Activated T-helper 1 cell treated with anti-CD3 and anti-CD28 coated beads, Interleukin-2, amount 50 U/mL, for 16 hours (primary cell): ENCODE data around the gene CARD11.
"Not testable (repeated sequence)": the region's sequence is repeated elsewhere in the genome, so short reads cannot be mapped to it uniquely, and the experiment has no call there.

Experiments used
- DNase-seq, 2 donors: peaks; one replicate each; pipeline ENCODE4 v3.0.0-alpha.2; 2020; ENCODE audit warnings: low read depth in 1 of 2, low spot score in 1 of 2

Gene CARD11

GRCh38 chr7:3021825-3022224 lies 21.8 kb downstream of the CARD11 start:
- no peak for DNase-seq

DNA sequence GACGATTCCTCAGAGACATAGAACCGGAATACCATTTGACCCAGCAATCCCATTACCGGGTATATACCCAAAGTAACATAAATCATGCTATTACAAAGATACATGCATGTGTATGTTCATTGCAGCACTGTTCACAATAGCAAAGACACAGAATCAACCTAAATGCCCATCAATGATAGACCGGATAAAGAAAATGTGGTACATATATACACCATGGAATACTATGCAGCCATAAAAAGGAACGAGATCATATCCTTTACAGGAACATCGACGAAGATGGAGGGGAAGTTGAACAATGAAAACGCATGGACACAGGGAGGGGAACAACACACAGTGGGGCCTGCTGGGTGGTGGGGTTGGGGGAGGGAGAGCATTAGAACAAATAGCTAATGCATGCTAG lies 22.4 kb downstream of the CARD11 start:
- not testable (repeated sequence) for DNase-seq

GRCh38 chr7:3020416-3020815 lies 23.3 kb downstream of the CARD11 start:
- no peak for DNase-seq

GRCh38 chr7:3019801-3020200 lies 23.9 kb downstream of the CARD11 start:
- no peak for DNase-seq

DNA sequence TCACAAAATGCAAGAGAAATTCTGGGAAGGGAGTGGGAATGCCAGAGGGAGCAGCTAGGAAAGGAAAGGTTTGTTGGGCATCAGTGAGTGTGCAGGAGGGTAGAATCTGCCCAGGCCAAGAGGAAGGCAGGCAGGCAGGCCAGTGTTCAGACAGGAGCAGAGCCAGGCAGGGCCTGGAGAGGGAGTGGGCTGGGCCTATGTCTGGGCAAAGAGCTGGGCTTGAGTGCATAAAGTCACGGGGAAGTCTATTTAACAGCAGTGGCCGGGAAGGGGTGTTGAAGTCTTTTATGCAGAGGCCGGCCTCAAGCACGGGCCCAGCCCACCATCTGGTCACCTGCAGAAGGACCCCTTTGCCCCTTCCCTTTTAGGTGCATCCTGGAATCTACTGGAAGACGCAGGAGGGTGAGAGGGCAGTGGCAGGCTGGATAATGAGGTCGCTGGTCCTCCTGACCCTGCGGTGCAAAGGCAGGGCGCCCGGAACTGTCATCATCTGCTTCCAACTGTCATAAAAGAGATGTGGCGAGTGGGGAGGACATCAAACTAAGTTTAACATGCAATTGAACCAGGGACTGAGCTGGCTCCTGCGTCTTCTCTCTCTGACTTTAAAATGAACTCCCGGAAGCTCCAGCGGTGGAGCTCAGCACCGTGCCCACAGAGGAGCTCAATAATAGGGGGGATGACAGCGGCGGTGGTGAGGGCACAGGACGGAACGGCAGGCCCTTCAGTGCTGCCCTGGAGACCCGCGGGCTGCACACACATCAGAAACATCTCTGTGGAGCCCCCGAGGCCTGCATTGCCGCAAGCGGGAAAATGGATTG lies 29.5 kb downstream of the CARD11 start:
- no peak for DNase-seq

DNA sequence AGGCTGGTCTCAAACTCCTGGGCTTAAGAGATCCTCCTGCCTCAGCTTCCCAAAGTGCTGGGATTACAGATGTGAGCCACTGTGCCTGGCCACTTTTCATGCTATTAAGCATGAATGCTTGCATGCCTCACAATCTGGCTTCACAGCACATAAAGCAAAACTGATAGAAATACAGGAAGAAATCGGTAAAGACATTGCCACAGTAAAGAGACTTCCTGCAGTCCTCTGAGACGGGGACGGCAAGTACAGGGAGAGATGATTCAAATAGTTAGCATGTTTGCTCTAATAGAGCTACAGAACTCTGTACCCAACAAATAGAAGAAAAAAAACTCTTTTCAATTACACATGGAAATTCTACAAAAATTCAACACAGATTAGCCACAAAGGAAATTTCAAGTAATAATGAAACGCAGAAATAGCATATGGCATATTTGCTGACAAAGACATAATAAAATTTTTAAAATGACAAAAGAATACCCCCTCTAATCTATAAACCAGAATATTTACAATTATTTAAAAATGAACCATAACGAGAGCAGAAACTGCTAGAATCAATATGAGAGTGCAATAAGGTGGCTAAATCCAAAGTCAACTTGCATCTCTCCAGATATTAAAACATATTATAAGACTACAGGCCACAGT lies 32.3 kb downstream of the CARD11 start:
- DNase-seq, result no peak

GRCh38 chr7:3010161-3010560 lies 33.5 kb downstream of the CARD11 start:
- no peak for DNase-seq

- DNase-seq, result no peak
Observed at GRCh38 chr7:3009086-3009485, 34.6 kb downstream of the CARD11 start.

DNA sequence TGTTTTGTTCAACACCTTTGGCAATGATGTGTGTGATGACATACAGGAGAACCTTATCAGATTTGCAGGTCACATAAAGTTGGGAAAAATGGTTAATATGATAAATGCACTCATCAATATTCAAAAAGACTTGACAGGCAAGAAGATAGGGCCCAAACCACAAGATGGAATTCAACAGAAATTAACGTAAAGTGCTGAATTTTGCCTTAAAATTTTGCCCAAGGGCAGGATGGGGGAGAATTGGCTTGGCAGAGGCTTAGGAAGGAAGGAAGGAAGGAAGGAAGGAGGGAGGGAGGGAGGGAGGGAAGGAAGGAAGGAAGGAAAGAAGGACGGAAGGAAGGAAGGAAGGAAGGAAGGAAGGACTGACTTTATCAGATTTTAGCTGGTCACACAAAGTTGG lies 35.3 kb downstream of the CARD11 start:
- no peak for DNase-seq

- DNase-seq, result no peak
Observed at GRCh38 chr7:3007696-3008095, 36.0 kb downstream of the CARD11 start.

DNA sequence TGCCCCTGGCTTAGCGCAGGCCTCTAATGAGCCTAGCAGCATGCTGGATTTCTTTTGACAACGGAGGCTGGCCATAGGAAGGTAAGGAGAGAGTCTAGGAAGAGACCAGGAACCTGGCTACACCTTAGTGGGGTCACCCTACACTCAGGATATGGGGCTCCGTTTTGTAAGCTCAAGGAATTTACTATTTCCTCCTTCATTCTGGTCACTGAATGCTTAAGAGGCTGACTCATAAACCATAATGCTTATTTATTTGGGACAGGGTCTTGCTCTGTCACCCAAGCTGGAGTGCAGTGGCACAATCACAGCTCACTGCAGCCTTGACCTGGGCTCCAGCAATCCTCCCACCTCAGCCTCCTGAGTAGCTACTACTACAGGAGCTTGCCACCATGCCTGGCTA lies 38.4 kb downstream of the CARD11 start:
- DNase-seq, result no peak

DNA sequence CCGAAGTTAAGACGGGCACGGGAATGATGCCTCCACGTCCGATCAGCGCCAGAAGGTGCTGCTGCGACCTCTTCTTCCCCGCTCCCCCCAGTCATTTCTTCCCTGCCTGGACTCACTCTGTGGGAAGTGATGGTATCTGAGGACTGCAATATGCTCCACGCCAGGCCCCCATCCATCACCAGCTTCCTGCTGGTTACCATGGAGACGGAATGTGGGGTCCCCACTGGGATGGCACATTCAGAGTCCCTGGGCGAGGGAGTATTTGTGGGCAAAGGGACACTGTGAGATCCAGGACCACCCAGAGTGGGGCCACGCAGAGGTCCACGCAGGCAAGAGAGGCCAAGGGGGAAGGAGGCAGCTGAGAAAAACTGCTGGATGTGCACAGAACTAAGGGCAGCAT lies 39.7 kb downstream of the CARD11 start:
- DNase-seq, result no peak

- DNase-seq, result no peak
Observed at GRCh38 chr7:3002631-3003030, 41.0 kb downstream of the CARD11 start.

DNA sequence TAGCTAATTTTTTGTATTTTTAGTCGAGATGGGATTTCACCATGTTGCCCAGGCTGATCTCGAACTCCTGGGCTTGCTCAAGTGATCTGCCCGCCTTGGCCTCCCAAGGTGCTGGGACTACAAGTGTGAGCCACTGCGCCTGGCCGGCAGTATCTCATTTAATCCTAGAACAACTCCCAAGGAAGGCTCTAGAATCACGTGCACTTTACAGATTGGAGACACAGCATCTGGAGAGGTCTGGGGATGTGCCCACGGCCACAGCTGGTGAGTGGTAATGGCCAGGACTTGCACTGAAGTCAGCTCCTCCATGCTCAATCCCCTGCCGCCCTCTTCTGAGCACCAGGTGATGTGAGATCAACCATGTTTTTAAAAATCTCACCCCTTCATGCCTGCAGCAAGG lies 43.1 kb downstream of the CARD11 start:
- no peak for DNase-seq

DNA sequence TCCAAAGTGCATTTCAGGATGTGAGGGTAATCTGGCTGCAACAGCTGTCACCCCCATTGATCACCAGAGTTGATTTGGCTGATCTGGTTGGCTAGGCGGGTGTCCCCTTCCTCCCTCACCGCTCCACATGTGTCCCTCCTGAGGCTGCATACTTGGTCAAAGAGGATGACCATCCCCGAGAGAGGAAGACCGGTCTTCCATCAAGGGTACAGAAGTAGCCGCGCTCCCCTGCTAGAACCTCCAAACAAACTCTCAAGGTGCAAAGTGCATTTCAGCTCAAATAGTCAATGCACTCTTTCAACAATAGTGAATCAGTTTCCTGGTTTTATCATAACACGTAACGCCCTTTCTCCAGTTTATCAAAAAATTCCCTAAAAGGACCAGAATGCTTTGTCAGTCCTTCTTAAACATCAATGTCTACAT lies 44.6 kb downstream of the CARD11 start:
- no peak for DNase-seq

DNA sequence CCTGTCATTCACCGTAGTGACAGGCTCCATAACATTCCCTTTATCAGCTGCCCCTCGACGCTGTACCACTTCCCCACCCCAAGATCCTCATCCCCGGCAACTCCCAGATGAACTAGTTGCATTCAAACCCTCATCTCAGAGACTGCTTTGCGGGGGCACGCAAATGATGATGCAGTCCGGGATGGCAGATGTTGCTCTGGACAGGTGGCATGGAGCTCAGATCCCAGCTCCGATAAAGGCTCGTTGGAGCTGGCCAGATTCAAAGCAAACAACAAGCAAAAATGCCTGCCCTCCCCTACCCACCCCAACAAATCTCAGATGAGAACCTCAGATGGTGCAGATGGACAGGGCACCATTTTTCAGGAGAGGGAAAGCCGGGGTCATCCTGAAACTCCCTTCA lies 46.7 kb downstream of the CARD11 start:
- no peak for DNase-seq

DNA sequence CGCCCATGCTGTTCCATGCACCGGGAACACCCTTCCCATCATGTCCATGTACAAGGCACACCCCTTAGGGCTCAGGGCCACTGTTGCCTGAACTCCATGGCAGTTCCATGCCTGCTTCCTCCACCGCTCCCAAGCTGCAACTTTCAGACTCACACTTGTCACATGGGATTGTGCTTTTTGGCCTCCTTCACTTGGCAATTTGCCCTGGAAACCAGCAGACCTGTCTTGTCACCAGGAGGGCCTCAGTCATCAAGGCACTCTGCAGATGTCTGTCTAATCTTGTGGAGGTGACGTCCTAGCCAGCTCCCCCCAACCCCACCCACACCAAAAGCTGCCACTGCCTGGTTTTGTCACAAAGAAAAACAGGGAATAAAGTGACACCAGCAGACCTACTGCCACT lies 47.5 kb downstream of the CARD11 start:
- DNase-seq, result no peak

GRCh38 chr7:2993868-2994267 lies 49.8 kb downstream of the CARD11 start:
- no peak for DNase-seq

- DNase-seq, result no peak
Observed at GRCh38 chr7:2993396-2993795, 50.3 kb downstream of the CARD11 start.

DNA sequence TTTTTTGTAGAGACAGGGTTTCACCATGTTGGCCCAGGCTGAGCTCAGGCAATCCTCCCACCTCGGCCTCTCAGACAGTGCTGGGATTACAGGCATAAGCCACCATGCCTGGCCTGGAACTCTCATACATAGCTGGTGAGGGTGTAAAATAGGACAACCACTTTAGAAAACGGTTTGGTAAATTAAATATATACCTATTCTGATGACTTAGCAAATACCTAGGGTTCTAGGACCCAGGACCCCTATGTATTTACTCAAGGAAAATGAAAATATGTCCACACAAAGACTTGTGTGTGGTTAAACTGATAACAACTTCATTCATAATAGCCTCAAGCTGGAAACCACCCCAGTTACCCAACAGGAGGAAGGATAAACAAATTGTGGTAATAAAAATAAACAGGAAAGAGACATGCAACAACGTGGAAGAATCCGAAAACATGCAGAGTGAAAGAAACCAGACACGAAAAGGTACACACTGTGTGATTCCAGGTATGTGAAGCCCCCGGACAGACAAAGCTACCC lies 52.7 kb downstream of the CARD11 start:
- DNase-seq, result no peak

- DNase-seq, result no peak
Observed at GRCh38 chr7:2986561-2986960, 57.1 kb downstream of the CARD11 start.

- no peak for DNase-seq
Observed at GRCh38 chr7:2985866-2986265, 57.8 kb downstream of the CARD11 start.

- no peak for DNase-seq
Observed at GRCh38 chr7:2984091-2984490, 59.6 kb downstream of the CARD11 start.
